ENCODE results near the gene SNTB2.

DNA sequence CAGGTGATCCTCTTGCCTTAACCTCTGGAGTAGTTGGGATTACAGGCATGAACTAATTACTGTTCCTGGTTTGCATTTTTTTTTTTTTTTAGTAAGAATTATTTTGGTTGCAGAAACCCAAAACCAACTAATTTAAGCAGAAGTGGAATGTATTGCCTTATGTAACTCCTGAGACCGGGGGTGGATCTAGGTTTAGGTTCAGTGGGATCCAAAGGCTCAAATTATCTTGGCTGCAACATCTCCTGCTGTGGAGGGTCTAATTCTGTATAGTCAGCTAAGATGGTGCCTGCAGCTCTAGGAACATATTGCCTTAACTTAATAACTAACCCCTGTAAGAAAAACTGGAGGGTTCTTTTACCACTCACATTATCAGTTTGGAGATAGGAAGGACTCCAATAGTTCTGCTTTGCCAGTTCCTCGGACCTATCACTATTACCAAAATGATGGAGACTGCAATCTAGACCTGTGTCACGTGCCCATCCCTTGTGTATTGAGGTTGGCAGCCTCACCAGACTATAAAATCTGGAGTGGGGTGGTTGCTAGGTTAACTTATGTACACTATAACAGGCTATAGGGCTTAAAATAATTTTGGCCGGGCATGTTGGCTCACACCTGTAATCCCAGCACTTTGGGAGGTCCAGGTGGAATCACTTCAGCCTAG lies 8.5 kb downstream of the SNTB2 start:
- TF ChIP-seq, protein P1, sequence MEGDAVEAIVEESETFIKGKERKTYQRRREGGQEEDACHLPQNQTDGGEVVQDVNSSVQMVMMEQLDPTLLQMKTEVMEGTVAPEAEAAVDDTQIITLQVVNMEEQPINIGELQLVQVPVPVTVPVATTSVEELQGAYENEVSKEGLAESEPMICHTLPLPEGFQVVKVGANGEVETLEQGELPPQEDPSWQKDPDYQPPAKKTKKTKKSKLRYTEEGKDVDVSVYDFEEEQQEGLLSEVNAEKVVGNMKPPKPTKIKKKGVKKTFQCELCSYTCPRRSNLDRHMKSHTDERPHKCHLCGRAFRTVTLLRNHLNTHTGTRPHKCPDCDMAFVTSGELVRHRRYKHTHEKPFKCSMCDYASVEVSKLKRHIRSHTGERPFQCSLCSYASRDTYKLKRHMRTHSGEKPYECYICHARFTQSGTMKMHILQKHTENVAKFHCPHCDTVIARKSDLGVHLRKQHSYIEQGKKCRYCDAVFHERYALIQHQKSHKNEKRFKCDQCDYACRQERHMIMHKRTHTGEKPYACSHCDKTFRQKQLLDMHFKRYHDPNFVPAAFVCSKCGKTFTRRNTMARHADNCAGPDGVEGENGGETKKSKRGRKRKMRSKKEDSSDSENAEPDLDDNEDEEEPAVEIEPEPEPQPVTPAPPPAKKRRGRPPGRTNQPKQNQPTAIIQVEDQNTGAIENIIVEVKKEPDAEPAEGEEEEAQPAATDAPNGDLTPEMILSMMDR (IDR thresholded peaks at IDR 0.05; ENCODE audit: extremely low read depth in 1 of 2, insufficient read depth in 1 of 2, low read depth in 1 of 2, low read length in 2 of 2): no peak
- no peak for TF ChIP-seq POLR2A (IDR thresholded peaks at IDR 0.05; ENCODE audit: low read depth, low read length)
- TF ChIP-seq, protein P2, sequence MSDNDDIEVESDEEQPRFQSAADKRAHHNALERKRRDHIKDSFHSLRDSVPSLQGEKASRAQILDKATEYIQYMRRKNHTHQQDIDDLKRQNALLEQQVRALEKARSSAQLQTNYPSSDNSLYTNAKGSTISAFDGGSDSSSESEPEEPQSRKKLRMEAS (IDR thresholded peaks at IDR 0.05; ENCODE audit: insufficient read depth, insufficient read length): no peak
- TF ChIP-seq POLR2AphosphoS5 (IDR thresholded peaks at IDR 0.05; ENCODE audit: insufficient read depth, low read depth, low read length): no peak
- TF ChIP-seq EZH2 (IDR thresholded peaks at IDR 0.05; ENCODE audit: borderline replicate concordance, low read depth, low read length, severe bottlenecking): no peak
- TF ChIP-seq FOS (IDR thresholded peaks at IDR 0.05; ENCODE audit: borderline replicate concordance, insufficient read depth, low read length): no peak
- no peak for TF ChIP-seq JUN (IDR thresholded peaks at IDR 0.05; ENCODE audit: borderline replicate concordance, insufficient read depth, insufficient read length, low read depth)

All from endothelial cell of umbilical vein (primary cell).